Measurements from ENCODE around the gene GLIS2.

- no peak for TF ChIP-seq POLR2AphosphoS5 (IDR thresholded peaks at IDR 0.05)
- no peak for TF ChIP-seq POLR2A (IDR thresholded peaks at IDR 0.05)
Observed at GRCh38 chr16:4309833-4310266, 6.0 kb upstream of the GLIS2 start.
